Endothelial cell of umbilical vein (primary cell): Measurements from ENCODE around the gene EPS15. TPM values are rescaled to one million over a fixed set of nuclear protein-coding genes. Genes with fewer than 3 reads are reported as not detected.

Source experiments
- BruUV-seq: library from RNA; stranded (reverse); fragments of 400-500 nt; replicated peaks from 2 replicates; lab custom pipeline; 2021; lab: Mats Ljungman, UMichigan
- CTCF ChIA-PET: fragments of 300-600, 350-600 bp; sonication (Branson Sonifier 250); formaldehyde crosslinking; loops from one replicate; lab custom pipeline; 2021; ENCODE audit warnings: antibody characterized with exemption, inconsistent platforms; lab: Charles Lee
- POLR2A ChIA-PET: fragments of 300-600, 350-600 bp; sonication (Branson Sonifier 250); formaldehyde crosslinking; loops from one replicate; lab custom pipeline; 2021; ENCODE audit warnings: antibody characterized with exemption, inconsistent platforms; lab: Charles Lee
- DNase-seq: peaks from one replicate; pipeline ENCODE4 v3.0.0-alpha.2; 2011; ENCODE audit warnings: low read depth, low spot score
- FAIRE-seq: peaks from 2 replicates; lab custom pipeline; 2011; peaks lifted over from hg19 to GRCh38; lab: Jason Lieb, UNC
- H2AFZ ChIP-seq: 2 replicates; pipeline ENCODE4 v1.6.0; 2012; ENCODE audit warnings: low read depth, low read length, control low read depth, inconsistent platforms
- H3K27ac ChIP-seq: 2 replicates; pipeline ENCODE4 v1.5.1; 2011; ENCODE audit warnings: low read depth, mild to moderate bottlenecking, control low read depth, low read length, moderate library complexity; ENCODE audit not compliant: insufficient read depth
- H3K27me3 ChIP-seq, 2 experiments: 2 replicates each; pipeline versions ENCODE4 v1.6.0 to v1.6.1; 2011; ENCODE audit warnings: low read length in 2 of 2, mixed read lengths in 1 of 2; ENCODE audit not compliant: control insufficient read depth in 2 of 2, insufficient read depth in 2 of 2
- H3K36me3 ChIP-seq, 2 experiments: 2 replicates in 1 of 2; 3 replicates in 1 of 2; pipeline ENCODE4 v1.5.1; 2011; ENCODE audit warnings: low read length in 2 of 2, mild to moderate bottlenecking in 1 of 2, moderate library complexity in 1 of 2; ENCODE audit not compliant: control insufficient read depth in 2 of 2, insufficient read depth in 2 of 2; ENCODE audit errors: extremely low read depth in 1 of 2
- H3K4me1 ChIP-seq: 3 replicates; pipeline ENCODE4 v1.5.1; 2011; ENCODE audit warnings: mild to moderate bottlenecking, low read length; ENCODE audit not compliant: control insufficient read depth, insufficient read depth; ENCODE audit errors: extremely low read depth
- H3K4me2 ChIP-seq: 2 replicates; pipeline ENCODE4 v1.6.1; 2011; ENCODE audit warnings: low read length, control low read depth, mixed read lengths; ENCODE audit not compliant: insufficient read depth
- H3K4me3 ChIP-seq, 3 experiments: fragments of 200-600 bp in 1 of 3; sonication (generic), shearing (Covaris generic) in 1 of 3; replicated peaks in 1 of 3; 2 replicates each; pipeline ENCODE4 v1.5.1; 2011 to 2016; ENCODE audit warnings: control low read depth in 3 of 3, low read length in 3 of 3, mild to moderate bottlenecking in 2 of 3, inconsistent platforms in 1 of 3, low read depth in 1 of 3, moderate library complexity in 1 of 3; ENCODE audit not compliant: insufficient read depth in 1 of 3
- H3K79me2 ChIP-seq: 2 replicates; pipeline ENCODE4 v1.6.0; 2012; ENCODE audit warnings: low read length, inconsistent platforms; ENCODE audit not compliant: control insufficient read depth, insufficient read depth
- H3K9ac ChIP-seq: replicated peaks from 2 replicates; pipeline ENCODE3; 2011; ENCODE audit warnings: low read length, control low read depth; ENCODE audit not compliant: insufficient read depth; ENCODE audit errors: extremely low read depth
- H3K9me1 ChIP-seq: replicated peaks from 3 replicates; pipeline ENCODE4 v1.6.0; 2011; ENCODE audit warnings: mild to moderate bottlenecking, low read length; ENCODE audit not compliant: control insufficient read depth, insufficient read depth; ENCODE audit errors: extremely low read depth
- H3K9me3 ChIP-seq: replicated peaks from 2 replicates; pipeline ENCODE4 v1.5.1; 2012; ENCODE audit warnings: low read length, inconsistent platforms; ENCODE audit not compliant: control insufficient read depth, insufficient read depth
- H4K20me1 ChIP-seq: replicated peaks from 2 replicates; pipeline ENCODE3; 2011; ENCODE audit warnings: mild to moderate bottlenecking, low read length; ENCODE audit not compliant: control insufficient read depth, insufficient read depth; ENCODE audit errors: extremely low read depth
- CTCF ChIP-seq, 2 donors: IDR thresholded peaks; 1 replicate in 1 of 2; 2 replicates in 1 of 2; pipeline ENCODE4 v1.5.1; 2011; ENCODE audit warnings: low read length in 2 of 2, mild to moderate bottlenecking in 2 of 2, moderate library complexity in 2 of 2, control low read depth in 1 of 2, inconsistent platforms in 1 of 2, low read depth in 1 of 2; ENCODE audit not compliant: insufficient read depth in 1 of 2; ENCODE audit errors: extremely low read depth in 1 of 2
- EZH2 ChIP-seq: IDR thresholded peaks from 2 replicates; pipeline ENCODE4 v1.6.1; 2012; ENCODE audit warnings: borderline replicate concordance, low read depth, mild to moderate bottlenecking, moderate library complexity, low read length, inconsistent platforms; ENCODE audit not compliant: severe bottlenecking
- FOS ChIP-seq: IDR thresholded peaks from 2 replicates; pipeline ENCODE4 v1.6.1; 2011; ENCODE audit warnings: mild to moderate bottlenecking, low read length, moderate library complexity, borderline replicate concordance; ENCODE audit not compliant: insufficient read depth
- GATA2 ChIP-seq: IDR thresholded peaks from 2 replicates; pipeline ENCODE4 v1.7.0; 2011; ENCODE audit warnings: low read depth, mild to moderate bottlenecking, moderate library complexity, mixed read lengths, low read length; ENCODE audit not compliant: insufficient read length, insufficient read depth
- JUN ChIP-seq: IDR thresholded peaks from 2 replicates; pipeline ENCODE4 v1.6.1; 2011; ENCODE audit warnings: borderline replicate concordance, low read depth; ENCODE audit not compliant: insufficient read length, insufficient read depth
- MYC ChIP-seq: IDR thresholded peaks from one replicate; pipeline ENCODE4 v1.6.1; 2011; ENCODE audit warnings: mild to moderate bottlenecking, low read depth, low read length
- POLR2A ChIP-seq: IDR thresholded peaks from 2 replicates; pipeline ENCODE4 v1.6.1; 2012; ENCODE audit warnings: low read depth, mild to moderate bottlenecking, control low read depth, low read length
- POLR2AphosphoS5 ChIP-seq: IDR thresholded peaks from 2 replicates; pipeline ENCODE4 v1.6.1; 2012; ENCODE audit warnings: low read depth, mild to moderate bottlenecking, control low read depth, low read length, moderate library complexity; ENCODE audit not compliant: insufficient read depth
- dilution Hi-C: fragments of 300-500 bp; cut with MboI; formaldehyde crosslinking; loops from one replicate; pipeline ENCODE4 v1.15.0; 2019; ENCODE audit warnings: low sequenced_read_pairs; ENCODE audit not compliant: extremely low pct_ligation_motif_present
- intact Hi-C: fragments of 100-400 bp; cut with micrococcal nuclease; formaldehyde crosslinking; loops from one replicate; pipeline ENCODE4 v1.10.0; 2022
- polyA plus RNA-seq, 4 experiments: library from polyadenylated mRNA; depleted of rRNA in 3 of 4; stranded (reverse) in 3 of 4; unstranded in 1 of 4; fragments of >200 nt; gene quantifications; 2 replicates each; pipeline versions ENCODE4 v1.2.1 to v1.2.3, GENCODE V29; 2011 to 2012; ENCODE audit warnings: missing spikeins in 1 of 4
- total RNA-seq: library from RNA; stranded (reverse); gene quantifications from 2 replicates; pipeline ENCODE4 v1.2.3, GENCODE V29; 2021
- TF ChIP-seq, protein P1 (sequence below): IDR thresholded peaks from 2 replicates; pipeline ENCODE4 v1.6.1; 2011; ENCODE audit not compliant: insufficient read depth, insufficient read length

Gene EPS15
- total and polyA plus RNA-seq, 2 donors (not counting 3 experiments of a cell fraction or from before 2014, with no cell fraction given) = 15.4 to 44.8 TPM

- H3K9me1 ChIP-seq = no peaks in the 10 kb centered on the region
- H3K4me3 ChIP-seq = no peak overlapping the region
- TF ChIP-seq FOS (no peak), POLR2A (no peak), GATA2 (no peak), JUN (no peak), CTCF (IDR thresholded peaks at IDR 0.05; ENCODE audit: extremely low read depth in 1 of 2, insufficient read depth in 1 of 2, low read depth in 1 of 2, low read length in 2 of 2) (no peak), EZH2 (no peak), MYC (no peak), POLR2AphosphoS5 (no peak)
- TF ChIP-seq, protein P1, sequence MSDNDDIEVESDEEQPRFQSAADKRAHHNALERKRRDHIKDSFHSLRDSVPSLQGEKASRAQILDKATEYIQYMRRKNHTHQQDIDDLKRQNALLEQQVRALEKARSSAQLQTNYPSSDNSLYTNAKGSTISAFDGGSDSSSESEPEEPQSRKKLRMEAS = no peak
- ChIA-PET CTCF (interaction anchor here (2.1 kb wide), 1 partner anchor 15 kb away, joined by 4 read pairs; no protein-coding TSS in a partner anchor), POLR2A (no interaction called here)
- no peaks in the 10 kb centered on the region for H3K27me3 ChIP-seq
- intact Hi-C loops (loop anchor here (5.0 kb wide), 1 partner anchor 99 kb away; the partner anchor contains the start of gene EPS15), dilution Hi-C loops (no loop called here)
- H3K36me3 ChIP-seq = peaks cover 0 to 2% of the 10 kb centered on the region in 2 experiments
- DNase-seq (no peak), FAIRE-seq (no peak)
- no peaks in the 10 kb centered on the region for H4K20me1 ChIP-seq
- BruUV-seq = no TSS peak
- no peak overlapping the region for H3K9ac ChIP-seq
- H3K4me1 ChIP-seq = peaks cover 4% of the 10 kb centered on the region
- H3K4me2 ChIP-seq = no peak overlapping the region
- H2AFZ ChIP-seq = no peak overlapping the region
- no peak overlapping the region for H3K27ac ChIP-seq
- H3K9me3 ChIP-seq = no peaks in the 10 kb centered on the region
- no peaks in the 10 kb centered on the region for H3K79me2 ChIP-seq
Measured at GRCh38 chr1:51418384-51418959, 100.6 kb downstream of the EPS15 start.
